ENCODE measurements around the gene MAST3. TPM values are rescaled to one million over a fixed set of nuclear protein-coding genes. Genes with fewer than 3 reads are reported as not detected.

MAST3 gene
- total and polyA plus RNA-seq, 2 of the 8 experiments (the other 6 are each of a cell fraction or from before 2014, with no cell fraction given), result 3.4 to 9.0 TPM

DNA sequence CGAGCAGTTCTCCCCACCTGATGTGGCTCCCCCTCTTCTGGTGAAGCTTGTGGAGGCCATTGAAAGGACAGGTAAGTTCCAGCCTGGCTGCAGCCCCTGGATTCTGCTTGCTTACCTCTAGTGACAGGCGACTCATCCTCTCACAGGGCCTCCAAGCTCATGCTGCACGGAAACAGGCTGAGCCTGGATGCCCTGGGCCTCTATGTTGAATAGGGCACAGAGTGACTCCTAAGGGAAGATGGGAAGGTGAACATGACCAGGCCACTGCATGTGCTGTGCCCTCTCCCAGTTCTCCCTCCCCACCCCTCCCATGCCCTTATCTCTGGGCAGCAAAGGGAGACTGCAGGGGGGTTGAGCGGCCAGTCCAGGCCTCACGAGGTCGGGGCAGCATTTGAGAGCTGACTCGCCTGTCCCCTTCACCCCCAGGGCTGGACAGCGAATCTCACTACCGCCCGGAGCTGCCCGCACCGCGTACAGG lies 63.0 kb downstream of the MAST3 start:
- ChIA-PET CTCF (ENCODE audit: partially characterized antibody) (interaction anchor here (0.6 to 2.4 kb wide), 19 partner anchors 8 to 962 kb away, joined by 3 to 24 read pairs (median 3); no protein-coding TSS in a partner anchor), POLR2A (ENCODE audit: partially characterized antibody) (interaction anchor here (0.5 to 2.2 kb wide), 12 partner anchors 8 to 295 kb away, joined by 3 to 11 read pairs (median 3); partner anchors contain the start of gene IFI30)
- Histone ChIP-seq H3K18ac (ENCODE audit: extremely low read depth, low read length) (peak overlapping the region; percentile 60; the same call in 1 of the 2 replicates), H3K23me2 (ENCODE audit: low read depth, low read length) (peaks cover 3% of the 10 kb centered on the region), H4K91ac (replicated peaks; ENCODE audit: insufficient read length, low read length) (no peak overlapping the region), H3K9ac (replicated peaks in 1 of 4; ENCODE audit: extremely low read depth in 1 of 4, low read depth in 3 of 4, low read length in 3 of 4) (peak overlapping the region in 2 of 4 experiments; percentile 14 to 40; a peak in 4 of 7 replicates), H2BK20ac (ENCODE audit: low read length) (no peak overlapping the region), H3K4me2 (ENCODE audit: insufficient read depth in 1 of 2, low read depth in 2 of 2, low read length in 2 of 2) (peak overlapping the region; percentile 7 to 63; a peak in 3 of 4 replicates), H3K4me1 (replicated peaks in 1 of 4; ENCODE audit: control insufficient read depth in 3 of 4, insufficient read depth in 4 of 4, low read length in 3 of 4) (peaks cover 0 to 10% (median 7%) of the 10 kb centered on the region in 4 experiments; a peak in 6 of 7 replicates), H3K27ac (ENCODE audit: low read depth, low read length) (no peak overlapping the region), H3K14ac (ENCODE audit: insufficient read length) (no peak overlapping the region), H3K79me1 (ENCODE audit: low read depth, low read length) (0 out of 2 replicates have a peak, but pooled peaks cover 2% of the 10 kb centered on the region), H3K4ac (replicated peaks; ENCODE audit: insufficient read length, low read depth, low read length) (peak overlapping the region; percentile 14), H3K27me3 (replicated peaks in 1 of 4; ENCODE audit: control insufficient read depth in 3 of 4, extremely low read depth in 1 of 4, insufficient read depth in 3 of 4, low read length in 3 of 4) (no peaks in the 10 kb centered on the region), H2BK15ac (ENCODE audit: low read length) (no peak overlapping the region), H4K20me1 (replicated peaks in 1 of 2; ENCODE audit: control insufficient read depth in 1 of 2, insufficient read depth in 2 of 2, low read length in 2 of 2) (peaks cover 2 to 19% of the 10 kb centered on the region in 2 experiments), H2AFZ (ENCODE audit: low read length) (no peak overlapping the region), H3K9me3 (ENCODE audit: insufficient read depth in 2 of 2, low read depth in 1 of 2, low read length in 1 of 2) (no peaks in the 10 kb centered on the region), H3K56ac (replicated peaks; ENCODE audit: insufficient read length, low read depth, low read length) (no peak overlapping the region), H4K8ac (ENCODE audit: extremely low read depth, insufficient read depth, low read length) (peak overlapping the region; percentile 84), H4K5ac (ENCODE audit: insufficient read length, low read depth, low read length) (peak overlapping the region; percentile 64), H3K4me3 (ENCODE audit: extremely low read depth in 1 of 4, insufficient read depth in 2 of 4, low read depth in 3 of 4, low read length in 4 of 4) (peak overlapping the region in 1 of 4 experiments; percentile 45; a peak in 2 of 8 replicates), H3K36me3 (ENCODE audit: control insufficient read depth in 2 of 4, insufficient read depth in 4 of 4, low read length in 3 of 4) (peaks cover 2 to 26% (median 18%) of the 10 kb centered on the region in 4 experiments; a peak in 6 of 8 replicates), H2BK120ac (replicated peaks; ENCODE audit: low read depth, low read length) (no peak overlapping the region), H3K23ac (ENCODE audit: insufficient read length) (no peak overlapping the region), H3K79me2 (ENCODE audit: control insufficient read depth in 1 of 2, insufficient read depth in 2 of 2, low read length in 2 of 2) (no peaks in the 10 kb centered on the region), H2BK12ac (ENCODE audit: low read depth, low read length) (peak overlapping the region; percentile 75; the same call in 1 of the 2 replicates), H2BK5ac (ENCODE audit: low read depth, low read length) (no peak overlapping the region), H2AK5ac (ENCODE audit: low read depth, low read length) (0 out of 2 replicates have a peak overlapping the region, but pooled peaks have one; percentile 61)
- DNase-seq (ENCODE audit: low read depth in 1 of 2, low spot score in 2 of 2) (no peak), FAIRE-seq (no peak)
- no peak for TF ChIP-seq RBBP5 (IDR thresholded peaks at IDR 0.05; ENCODE audit: borderline replicate concordance, low read depth, low read length)
- 0 out of 2 replicates have a peak, but pooled peaks have one; percentile 21 for TF ChIP-seq KDM1A (IDR thresholded peaks at IDR 0.05; ENCODE audit: borderline replicate concordance, low read length)
- no peak for TF ChIP-seq BCL11A (IDR thresholded peaks at IDR 0.05; ENCODE audit: low read depth in 2 of 2, low read length in 2 of 2)
- WGBS, 2 experiments (ENCODE audit: extremely low coverage in 1 of 2, insufficient coverage in 1 of 2, insufficient read length in 1 of 2, insufficient replicate concordance in 2 of 2, low coverage in 1 of 2, low lambda C conversion rate in 2 of 2, missing lambda C conversion rate in 1 of 2), result 87% methylated on average over 12 of the region's 13 CpGs; no CpG with 5 or more reads in 1 of the 2 experiments

Measured in H1 (cell line).